Measurements from ENCODE around the gene KCTD5. TPM values are rescaled to one million over a fixed set of nuclear protein-coding genes. Genes with fewer than 3 reads are reported as not detected.

The KCTD5 gene
- total RNA-seq, 2 donors from 2014 or later, result 29.8 to 32.6 TPM

- Mint-ChIP-seq H3K4me3 (no peak overlapping the region), H3K9me3 (no peaks in the 10 kb centered on the region), H3K27me3 (ENCODE audit: insufficient read depth) (peaks cover 5% of the 10 kb centered on the region), H3K36me3 (ENCODE audit: low read depth) (peaks cover 14% of the 10 kb centered on the region), H3K4me1 (no peaks in the 10 kb centered on the region), H3K27ac (no peak overlapping the region)
- DNase-seq, result no peak
- no peak overlapping the region for H3K9ac ChIP-seq (ENCODE audit: extremely low read depth, low read length, poor library complexity, severe bottlenecking)
- H3K27ac ChIP-seq (ENCODE audit: low read depth, low read length), result no peak overlapping the region
- H3K4me1 ChIP-seq (ENCODE audit: control insufficient read depth, insufficient read depth, low read length), result no peaks in the 10 kb centered on the region
- H3K27me3 ChIP-seq (ENCODE audit: control insufficient read depth, insufficient read depth, low read length, poor library complexity, severe bottlenecking), result no peaks in the 10 kb centered on the region
- H3K36me3 ChIP-seq (ENCODE audit: control insufficient read depth, insufficient read depth, low read length), result peaks cover 7% of the 10 kb centered on the region
- 89 to 100% methylated on average over 1 to 14 of the region's 14 CpGs for WGBS, 2 experiments (ENCODE audit: insufficient coverage in 1 of 2, insufficient read length in 1 of 2)
- H3K9me3 ChIP-seq (ENCODE audit: control insufficient read depth, low read length), result no peaks in the 10 kb centered on the region
- no peak overlapping the region for H3K4me3 ChIP-seq (ENCODE audit: low read length)
- TF ChIP-seq CTCF (conservative IDR thresholded peaks at IDR 0.05), result no peak
Observed at GRCh38 chr16:2712063-2712441, 29.7 kb downstream of the KCTD5 start.

GRCh38 chr16:2712546-2712945 is 30.2 kb downstream of the KCTD5 start:
- H3K36me3 ChIP-seq (ENCODE audit: control insufficient read depth, insufficient read depth, low read length), result peaks cover 6% of the 10 kb centered on the region
- H3K9me3 Mint-ChIP-seq, result no peaks in the 10 kb centered on the region
- H3K36me3 Mint-ChIP-seq (ENCODE audit: low read depth), result peaks cover 9% of the 10 kb centered on the region
- no peak overlapping the region for H3K27ac ChIP-seq (ENCODE audit: low read depth, low read length)
- DNase-seq, result no peak
- WGBS, 2 experiments (ENCODE audit: insufficient coverage in 1 of 2, insufficient read length in 1 of 2), result 86 to 89% methylated on average over 12 to 21 of the region's 21 CpGs
- TF ChIP-seq CTCF (conservative IDR thresholded peaks at IDR 0.05), result no peak
- peaks cover 5% of the 10 kb centered on the region for H3K27me3 Mint-ChIP-seq (ENCODE audit: insufficient read depth)
- H3K4me3 ChIP-seq (ENCODE audit: low read length), result no peak overlapping the region
- H3K27me3 ChIP-seq (ENCODE audit: control insufficient read depth, insufficient read depth, low read length, poor library complexity, severe bottlenecking), result no peaks in the 10 kb centered on the region
- H3K4me1 Mint-ChIP-seq, result no peaks in the 10 kb centered on the region
- no peak overlapping the region for H3K27ac Mint-ChIP-seq
- no peaks in the 10 kb centered on the region for H3K9me3 ChIP-seq (ENCODE audit: control insufficient read depth, low read length)
- no peaks in the 10 kb centered on the region for H3K4me1 ChIP-seq (ENCODE audit: control insufficient read depth, insufficient read depth, low read length)
- no peak overlapping the region for H3K9ac ChIP-seq (ENCODE audit: extremely low read depth, low read length, poor library complexity, severe bottlenecking)
- H3K4me3 Mint-ChIP-seq, result no peak overlapping the region

- TF ChIP-seq CTCF (conservative IDR thresholded peaks at IDR 0.05), result no peak
Observed at GRCh38 chr16:2713523-2713922, 31.2 kb downstream of the KCTD5 start.

More at GRCh38 chr16:2713523-2713922, 31.2 kb downstream of the KCTD5 start:
- no peak overlapping the region for H3K9ac ChIP-seq (ENCODE audit: extremely low read depth, low read length, poor library complexity, severe bottlenecking)
- H3K36me3 ChIP-seq (ENCODE audit: control insufficient read depth, insufficient read depth, low read length), result no peaks in the 10 kb centered on the region
- H3K27me3 ChIP-seq (ENCODE audit: control insufficient read depth, insufficient read depth, low read length, poor library complexity, severe bottlenecking), result no peaks in the 10 kb centered on the region
- H3K27me3 Mint-ChIP-seq (ENCODE audit: insufficient read depth), result peaks cover 5% of the 10 kb centered on the region
- no peaks in the 10 kb centered on the region for H3K9me3 Mint-ChIP-seq
- H3K27ac Mint-ChIP-seq, result no peak overlapping the region
- peaks cover 1% of the 10 kb centered on the region for H3K36me3 Mint-ChIP-seq (ENCODE audit: low read depth)
- no peak overlapping the region for H3K4me3 Mint-ChIP-seq
- H3K9me3 ChIP-seq (ENCODE audit: control insufficient read depth, low read length), result no peaks in the 10 kb centered on the region
- no peaks in the 10 kb centered on the region for H3K4me1 ChIP-seq (ENCODE audit: control insufficient read depth, insufficient read depth, low read length)
- H3K27ac ChIP-seq (ENCODE audit: low read depth, low read length), result no peak overlapping the region
- H3K4me1 Mint-ChIP-seq, result no peaks in the 10 kb centered on the region
- 86 to 94% methylated on average over 7 to 14 of the region's 14 CpGs for WGBS, 2 experiments (ENCODE audit: insufficient coverage in 1 of 2, insufficient read length in 1 of 2)
- no peak for DNase-seq
- H3K4me3 ChIP-seq (ENCODE audit: low read length), result no peak overlapping the region
